OCI-LY7 (cell line): ENCODE results near the gene TXNRD1. TPM values are rescaled to one million over a fixed set of nuclear protein-coding genes. Genes with fewer than 3 reads are reported as not detected.

Experiments used
- BruUV-seq: library from RNA; stranded (reverse); fragments of 400-500 nt; replicated peaks from 2 replicates; lab custom pipeline; 2021; lab: Mats Ljungman, UMichigan
- CTCF ChIA-PET: fragments of 300-600 bp; sonication (Branson Sonifier 250); formaldehyde crosslinking; loops from one replicate; lab custom pipeline; 2022; ENCODE audit warnings: antibody characterized with exemption; ENCODE audit not compliant: unreplicated experiment; lab: Charles Lee
- POLR2A ChIA-PET: fragments of 300-600 bp; sonication (Branson Sonifier 250); formaldehyde crosslinking; loops from one replicate; lab custom pipeline; 2022; ENCODE audit warnings: antibody characterized with exemption; lab: Charles Lee
- DNase-seq: peaks from one replicate; pipeline ENCODE4 v3.0.0-alpha.2; 2015; ENCODE audit warnings: low spot score
- H2AFZ ChIP-seq: fragments of 200-600 bp; sonication (generic), shearing (Covaris generic); 2 replicates; pipeline ENCODE4 v1.6.1; 2014; ENCODE audit warnings: mild to moderate bottlenecking, antibody characterized with exemption, low read length, moderate library complexity
- H3K27ac ChIP-seq: fragments of 200-600 bp; sonication (generic); 2 replicates; pipeline ENCODE4 v1.5.1; 2014; ENCODE audit warnings: mixed run types, low read depth, mild to moderate bottlenecking, moderate library complexity, low read length, inconsistent platforms; ENCODE audit not compliant: poor library complexity, severe bottlenecking
- H3K36me3 ChIP-seq: fragments of 200-600 bp; sonication (generic); 2 replicates; pipeline ENCODE4 v1.6.1; 2014; ENCODE audit warnings: mild to moderate bottlenecking, antibody characterized with exemption, low read length, moderate library complexity, mixed read lengths; ENCODE audit not compliant: insufficient read depth
- H3K4me1 ChIP-seq: fragments of 200-600 bp; sonication (generic); 2 replicates; pipeline ENCODE4 v1.5.1; 2014; ENCODE audit warnings: mild to moderate bottlenecking, low read length; ENCODE audit not compliant: insufficient read depth, poor library complexity, severe bottlenecking
- H3K4me2 ChIP-seq: fragments of 200-600 bp; sonication (generic); 2 replicates; pipeline ENCODE4 v1.6.1; 2014; ENCODE audit warnings: mild to moderate bottlenecking, low read length
- H3K4me3 ChIP-seq: fragments of 200-600 bp; sonication (generic); 2 replicates; pipeline ENCODE4 v1.5.1; 2014; ENCODE audit warnings: mild to moderate bottlenecking, low read depth, low read length; ENCODE audit not compliant: poor library complexity, severe bottlenecking
- H3K79me2 ChIP-seq: fragments of 200-600 bp; sonication (generic); 2 replicates; pipeline ENCODE4 v1.6.1; 2016; ENCODE audit warnings: low read depth, mild to moderate bottlenecking, low read length, moderate library complexity, mixed read lengths; ENCODE audit not compliant: insufficient read depth
- H3K9me2 ChIP-seq: fragments of 200-600 bp; sonication (generic); 2 replicates; pipeline ENCODE4 v1.6.1; 2016; ENCODE audit warnings: mild to moderate bottlenecking, low read length, mixed read lengths; ENCODE audit not compliant: insufficient read depth
- H3K9me3 ChIP-seq: fragments of 200-600 bp; sonication (generic); 2 replicates; pipeline ENCODE4 v1.6.1; 2014; ENCODE audit warnings: mild to moderate bottlenecking, mixed run types, low read length, mixed read lengths
- H4K20me1 ChIP-seq: fragments of 200-600 bp; sonication (generic); 2 replicates; pipeline ENCODE4 v1.6.1; 2014; ENCODE audit warnings: mild to moderate bottlenecking, antibody characterized with exemption, low read length, moderate library complexity, mixed read lengths; ENCODE audit not compliant: insufficient read depth
- CTCF ChIP-seq: fragments of 200-600 bp; sonication (generic); conservative IDR thresholded peaks from 2 replicates; pipeline ENCODE4 v1.5.1; 2014; ENCODE audit warnings: mild to moderate bottlenecking, antibody characterized with exemption, low read length, moderate library complexity, mixed read lengths
- EZH2phosphoT487 ChIP-seq: fragments of 200-600 bp; sonication (generic); IDR thresholded peaks from 2 replicates; pipeline ENCODE4 v1.6.1; 2018; ENCODE audit warnings: low read depth, borderline replicate concordance, mild to moderate bottlenecking, mixed run types, antibody characterized with exemption, low read length, moderate library complexity, mixed read lengths
- intact Hi-C: fragments of 100-400 bp; cut with micrococcal nuclease; formaldehyde crosslinking; loops from one replicate; pipeline ENCODE4 v1.10.0; 2022; ENCODE audit not compliant: unreplicated experiment
- total RNA-seq, 2 experiments: library from RNA; depleted of rRNA in 1 of 2; stranded (reverse); fragments of >200 nt in 1 of 2; shearing (Covaris generic) in 1 of 2; gene quantifications; 2 replicates each; pipeline ENCODE4 v1.2.3, GENCODE V29; 2014 to 2022

TXNRD1 gene
- total RNA-seq, 2 experiments from 2014 or later = 117 to 132 TPM

GRCh38 chr12:104378427-104378826 lies 162.8 kb downstream of the TXNRD1 start:
- BruUV-seq = no TSS peak
- H3K27ac ChIP-seq = no peak overlapping the region
- no peak for TF ChIP-seq EZH2phosphoT487
- TF ChIP-seq CTCF = no peak
- no peak overlapping the region for H3K4me2 ChIP-seq
- no peaks in the 10 kb centered on the region for H3K36me3 ChIP-seq
- no peaks in the 10 kb centered on the region for H3K9me2 ChIP-seq
- no peak for DNase-seq
- H3K4me3 ChIP-seq = no peak overlapping the region
- ChIA-PET CTCF (no interaction called here), POLR2A (interaction anchor here (1.0 kb wide), 1 partner anchor 315 kb away, joined by 3 read pairs; no protein-coding TSS in a partner anchor)
- peaks cover 9% of the 10 kb centered on the region for H3K4me1 ChIP-seq
- H3K79me2 ChIP-seq = no peaks in the 10 kb centered on the region
- intact Hi-C loops = no loop called here
- H2AFZ ChIP-seq = no peak overlapping the region
- no peaks in the 10 kb centered on the region for H3K9me3 ChIP-seq
- no peaks in the 10 kb centered on the region for H4K20me1 ChIP-seq

- no peaks in the 10 kb centered on the region for H3K36me3 ChIP-seq
- no peak overlapping the region for H3K4me2 ChIP-seq
- ChIA-PET POLR2A (interaction anchor here (0.6 to 0.7 kb wide), 2 partner anchors 520 to 721 kb away, joined by 3 read pairs; no protein-coding TSS in a partner anchor), CTCF (interaction anchor here (0.6 to 1.5 kb wide), 8 partner anchors 8 to 674 kb away, joined by 3 to 4 read pairs (median 3); no protein-coding TSS in a partner anchor)
- no peak overlapping the region for H3K27ac ChIP-seq
- no peaks in the 10 kb centered on the region for H3K9me2 ChIP-seq
- intact Hi-C loops = loop anchor here (1.0 to 10.0 kb wide), 5 partner anchors 180 to 576 kb away; partner anchors contain the start of gene SLC41A2
- H3K4me3 ChIP-seq = no peak overlapping the region
- no peak overlapping the region; the same call in 1 of the 2 replicates for H2AFZ ChIP-seq
- H3K4me1 ChIP-seq = peaks cover 9% of the 10 kb centered on the region
- no TSS peak for BruUV-seq
- H3K79me2 ChIP-seq = no peaks in the 10 kb centered on the region
- H3K9me3 ChIP-seq = no peaks in the 10 kb centered on the region
- H4K20me1 ChIP-seq = no peaks in the 10 kb centered on the region
- DNase-seq = no peak
- TF ChIP-seq CTCF = no peak
- no peak for TF ChIP-seq EZH2phosphoT487
Measured at GRCh38 chr12:104381341-104381730, 165.8 kb downstream of the TXNRD1 start.
